Keratinocyte (primary cell): ENCODE data around the gene FRMPD4.

Experiments
- CTCF ChIP-seq, 3 experiments: IDR thresholded peaks in 1 of 3; conservative IDR thresholded peaks in 1 of 3; optimal IDR thresholded peaks in 1 of 3; 2 replicates in 2 of 3; 3 replicates in 1 of 3; pipeline versions ENCODE3 to v1.5.1; 2011; ENCODE audit warnings: low read length in 3 of 3, mild to moderate bottlenecking in 3 of 3, moderate library complexity in 2 of 3, control low read depth in 1 of 3, inconsistent platforms in 1 of 3; ENCODE audit not compliant: insufficient read depth in 2 of 3; ENCODE audit errors: extremely low read depth in 1 of 3
- EZH2 ChIP-seq: IDR thresholded peaks from one replicate; pipeline ENCODE4 v1.6.1; 2012; ENCODE audit warnings: inconsistent platforms, mild to moderate bottlenecking, low read length, moderate library complexity

DNA sequence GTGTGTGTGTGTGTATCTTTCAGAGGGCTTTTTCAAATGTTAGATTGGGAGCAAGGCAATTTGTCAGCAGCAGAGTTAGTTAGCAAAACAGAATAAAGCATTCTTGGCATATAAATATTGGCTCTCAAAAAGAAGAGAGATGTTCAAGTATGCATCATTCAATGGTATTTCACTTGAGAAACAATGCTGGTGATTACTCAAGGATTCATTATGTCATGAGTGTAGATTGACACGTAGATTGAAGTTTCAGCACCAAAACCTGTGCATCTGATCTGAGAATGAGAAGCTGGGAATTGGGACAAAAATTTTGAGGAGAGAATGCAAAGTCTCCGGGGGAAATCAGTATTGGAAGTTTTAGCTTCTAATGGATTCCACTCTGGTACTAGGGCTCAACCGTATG is 241.4 kb downstream of the FRMPD4 start:
- no peak for TF ChIP-seq CTCF (optimal IDR thresholded peaks at IDR 0.05 in 1 of 3, IDR thresholded peaks at IDR 0.05 in 1 of 3, conservative IDR thresholded peaks at IDR 0.05 in 1 of 3; ENCODE audit: extremely low read depth in 1 of 3, insufficient read depth in 2 of 3, low read length in 3 of 3)
- TF ChIP-seq EZH2 = no peak
